Measurements from ENCODE around the gene KRT25.

The KRT25 gene

GRCh38 chr17:40718930-40719329 is 36.2 kb downstream of the KRT25 start:
- no peaks in the 10 kb centered on the region for H3F3A ChIP-seq (ENCODE audit: insufficient read depth, low read length)
- no peaks in the 10 kb centered on the region for H3K36me3 ChIP-seq (ENCODE audit: insufficient read depth, low read length)
- no peak overlapping the region for H3K4me2 ChIP-seq (ENCODE audit: low read length)
- no peak overlapping the region for H3K4me3 ChIP-seq (ENCODE audit: low read depth, low read length, poor library complexity, severe bottlenecking)
- no peaks in the 10 kb centered on the region for H3K9me3 ChIP-seq (ENCODE audit: low read length)
- TF ChIP-seq, protein P1, sequence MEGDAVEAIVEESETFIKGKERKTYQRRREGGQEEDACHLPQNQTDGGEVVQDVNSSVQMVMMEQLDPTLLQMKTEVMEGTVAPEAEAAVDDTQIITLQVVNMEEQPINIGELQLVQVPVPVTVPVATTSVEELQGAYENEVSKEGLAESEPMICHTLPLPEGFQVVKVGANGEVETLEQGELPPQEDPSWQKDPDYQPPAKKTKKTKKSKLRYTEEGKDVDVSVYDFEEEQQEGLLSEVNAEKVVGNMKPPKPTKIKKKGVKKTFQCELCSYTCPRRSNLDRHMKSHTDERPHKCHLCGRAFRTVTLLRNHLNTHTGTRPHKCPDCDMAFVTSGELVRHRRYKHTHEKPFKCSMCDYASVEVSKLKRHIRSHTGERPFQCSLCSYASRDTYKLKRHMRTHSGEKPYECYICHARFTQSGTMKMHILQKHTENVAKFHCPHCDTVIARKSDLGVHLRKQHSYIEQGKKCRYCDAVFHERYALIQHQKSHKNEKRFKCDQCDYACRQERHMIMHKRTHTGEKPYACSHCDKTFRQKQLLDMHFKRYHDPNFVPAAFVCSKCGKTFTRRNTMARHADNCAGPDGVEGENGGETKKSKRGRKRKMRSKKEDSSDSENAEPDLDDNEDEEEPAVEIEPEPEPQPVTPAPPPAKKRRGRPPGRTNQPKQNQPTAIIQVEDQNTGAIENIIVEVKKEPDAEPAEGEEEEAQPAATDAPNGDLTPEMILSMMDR (IDR thresholded peaks at IDR 0.05; ENCODE audit: low read length), result no peak
- no peak for TF ChIP-seq EZH2 (IDR thresholded peaks at IDR 0.05; ENCODE audit: borderline replicate concordance, low read length)
- no peaks in the 10 kb centered on the region; the same call in 1 of the 2 replicates for H3K27me3 ChIP-seq (ENCODE audit: insufficient read depth, low read length)
- H4K20me1 ChIP-seq (ENCODE audit: insufficient read depth, low read length), result no peaks in the 10 kb centered on the region
- no peaks in the 10 kb centered on the region for H3K79me2 ChIP-seq (ENCODE audit: insufficient read depth, low read length)
- H3K4me1 ChIP-seq (ENCODE audit: insufficient read depth, low read length, severe bottlenecking), result no peaks in the 10 kb centered on the region
- H3K9ac ChIP-seq (ENCODE audit: low read length), result no peak overlapping the region
- no peak overlapping the region for H2AFZ ChIP-seq (ENCODE audit: low read length)
- no peaks in the 10 kb centered on the region for H3K9me2 ChIP-seq (ENCODE audit: low read depth, low read length)
- no peak overlapping the region for H3K27ac ChIP-seq (ENCODE audit: low read depth, low read length, poor library complexity, severe bottlenecking)

GRCh38 chr17:40717776-40718175 is 37.4 kb downstream of the KRT25 start:
- no peak for TF ChIP-seq EZH2 (IDR thresholded peaks at IDR 0.05; ENCODE audit: borderline replicate concordance, low read length)
- TF ChIP-seq, protein P1 (IDR thresholded peaks at IDR 0.05; ENCODE audit: low read length), result no peak
- Histone ChIP-seq H3K27me3 (ENCODE audit: insufficient read depth, low read length) (no peaks in the 10 kb centered on the region; the same call in 1 of the 2 replicates), H3K4me2 (ENCODE audit: low read length) (no peak overlapping the region), H3K79me2 (ENCODE audit: insufficient read depth, low read length) (no peaks in the 10 kb centered on the region), H4K20me1 (ENCODE audit: insufficient read depth, low read length) (no peaks in the 10 kb centered on the region), H2AFZ (ENCODE audit: low read length) (no peak overlapping the region), H3K4me1 (ENCODE audit: insufficient read depth, low read length, severe bottlenecking) (no peaks in the 10 kb centered on the region), H3K4me3 (ENCODE audit: low read depth, low read length, poor library complexity, severe bottlenecking) (no peak overlapping the region), H3K9ac (ENCODE audit: low read length) (no peak overlapping the region), H3K36me3 (ENCODE audit: insufficient read depth, low read length) (no peaks in the 10 kb centered on the region), H3K27ac (ENCODE audit: low read depth, low read length, poor library complexity, severe bottlenecking) (no peak overlapping the region), H3F3A (ENCODE audit: insufficient read depth, low read length) (no peaks in the 10 kb centered on the region), H3K9me2 (ENCODE audit: low read depth, low read length) (no peaks in the 10 kb centered on the region), H3K9me3 (ENCODE audit: low read length) (no peaks in the 10 kb centered on the region)

DNA sequence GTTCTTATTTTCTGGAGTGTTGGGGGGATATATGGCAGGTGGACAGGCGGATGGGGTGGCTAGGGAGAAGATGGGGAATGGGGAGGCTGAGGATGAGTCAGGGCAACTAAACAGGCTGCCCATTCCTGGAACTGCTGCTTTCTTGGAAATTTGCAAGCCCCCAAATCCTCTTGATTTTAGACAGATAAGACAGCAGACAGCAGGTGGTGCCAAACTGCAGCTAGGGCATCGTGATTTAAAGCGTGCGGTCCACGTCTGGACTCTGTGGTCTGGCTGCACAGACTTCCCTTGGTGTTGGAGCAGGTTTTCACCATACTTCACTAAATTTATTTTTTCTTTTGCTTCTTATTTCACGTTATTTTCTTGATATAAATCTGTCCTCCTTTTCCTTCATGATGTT is 40.7 kb downstream of the KRT25 start:
- Histone ChIP-seq H4K20me1 (ENCODE audit: insufficient read depth, low read length) (no peaks in the 10 kb centered on the region), H3K79me2 (ENCODE audit: insufficient read depth, low read length) (no peaks in the 10 kb centered on the region), H3K9me3 (ENCODE audit: low read length) (no peaks in the 10 kb centered on the region), H3K36me3 (ENCODE audit: insufficient read depth, low read length) (no peaks in the 10 kb centered on the region), H3F3A (ENCODE audit: insufficient read depth, low read length) (no peaks in the 10 kb centered on the region), H3K4me2 (ENCODE audit: low read length) (no peak overlapping the region), H3K9ac (ENCODE audit: low read length) (no peak overlapping the region), H3K4me3 (ENCODE audit: low read depth, low read length, poor library complexity, severe bottlenecking) (no peak overlapping the region), H3K27ac (ENCODE audit: low read depth, low read length, poor library complexity, severe bottlenecking) (no peak overlapping the region), H3K27me3 (ENCODE audit: insufficient read depth, low read length) (no peaks in the 10 kb centered on the region; the same call in 1 of the 2 replicates), H2AFZ (ENCODE audit: low read length) (no peak overlapping the region), H3K4me1 (ENCODE audit: insufficient read depth, low read length, severe bottlenecking) (no peaks in the 10 kb centered on the region), H3K9me2 (ENCODE audit: low read depth, low read length) (no peaks in the 10 kb centered on the region)
- no peak for TF ChIP-seq EZH2 (IDR thresholded peaks at IDR 0.05; ENCODE audit: borderline replicate concordance, low read length)
- TF ChIP-seq, protein P1 (IDR thresholded peaks at IDR 0.05; ENCODE audit: low read length), result no peak; the same call in 1 of the 2 replicates

Measured in OCI-LY1 (cell line).